Measurements from ENCODE around the gene SNX10. TPM values are rescaled to one million over a fixed set of nuclear protein-coding genes. Genes with fewer than 3 reads are reported as not detected.

Gene SNX10
- total and polyA plus RNA-seq, 2 of the 8 experiments (the other 6 are each of a cell fraction or from before 2014, with no cell fraction given): 4.4 to 9.6 TPM

DNA sequence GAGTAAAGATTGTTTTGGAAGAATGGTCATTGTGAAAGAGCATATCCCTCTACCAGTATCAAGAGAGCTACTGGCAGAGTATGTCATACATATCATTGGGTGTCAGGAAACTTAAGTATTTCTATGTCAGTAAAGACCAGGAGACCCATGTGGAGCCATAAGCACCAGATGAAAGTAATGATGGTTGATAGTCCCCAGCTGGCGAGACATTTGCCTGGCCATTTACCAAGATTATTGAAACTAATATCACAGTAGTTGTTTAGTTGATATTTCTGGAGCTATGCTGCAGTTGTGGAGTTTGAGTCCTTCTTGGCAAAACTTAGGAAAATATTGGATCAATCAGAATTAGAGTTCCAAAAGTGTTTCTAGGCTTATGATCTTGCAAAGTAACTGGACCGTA, 114.8 kb downstream of the SNX10 start (continued):
- TF ChIP-seq, protein P1, sequence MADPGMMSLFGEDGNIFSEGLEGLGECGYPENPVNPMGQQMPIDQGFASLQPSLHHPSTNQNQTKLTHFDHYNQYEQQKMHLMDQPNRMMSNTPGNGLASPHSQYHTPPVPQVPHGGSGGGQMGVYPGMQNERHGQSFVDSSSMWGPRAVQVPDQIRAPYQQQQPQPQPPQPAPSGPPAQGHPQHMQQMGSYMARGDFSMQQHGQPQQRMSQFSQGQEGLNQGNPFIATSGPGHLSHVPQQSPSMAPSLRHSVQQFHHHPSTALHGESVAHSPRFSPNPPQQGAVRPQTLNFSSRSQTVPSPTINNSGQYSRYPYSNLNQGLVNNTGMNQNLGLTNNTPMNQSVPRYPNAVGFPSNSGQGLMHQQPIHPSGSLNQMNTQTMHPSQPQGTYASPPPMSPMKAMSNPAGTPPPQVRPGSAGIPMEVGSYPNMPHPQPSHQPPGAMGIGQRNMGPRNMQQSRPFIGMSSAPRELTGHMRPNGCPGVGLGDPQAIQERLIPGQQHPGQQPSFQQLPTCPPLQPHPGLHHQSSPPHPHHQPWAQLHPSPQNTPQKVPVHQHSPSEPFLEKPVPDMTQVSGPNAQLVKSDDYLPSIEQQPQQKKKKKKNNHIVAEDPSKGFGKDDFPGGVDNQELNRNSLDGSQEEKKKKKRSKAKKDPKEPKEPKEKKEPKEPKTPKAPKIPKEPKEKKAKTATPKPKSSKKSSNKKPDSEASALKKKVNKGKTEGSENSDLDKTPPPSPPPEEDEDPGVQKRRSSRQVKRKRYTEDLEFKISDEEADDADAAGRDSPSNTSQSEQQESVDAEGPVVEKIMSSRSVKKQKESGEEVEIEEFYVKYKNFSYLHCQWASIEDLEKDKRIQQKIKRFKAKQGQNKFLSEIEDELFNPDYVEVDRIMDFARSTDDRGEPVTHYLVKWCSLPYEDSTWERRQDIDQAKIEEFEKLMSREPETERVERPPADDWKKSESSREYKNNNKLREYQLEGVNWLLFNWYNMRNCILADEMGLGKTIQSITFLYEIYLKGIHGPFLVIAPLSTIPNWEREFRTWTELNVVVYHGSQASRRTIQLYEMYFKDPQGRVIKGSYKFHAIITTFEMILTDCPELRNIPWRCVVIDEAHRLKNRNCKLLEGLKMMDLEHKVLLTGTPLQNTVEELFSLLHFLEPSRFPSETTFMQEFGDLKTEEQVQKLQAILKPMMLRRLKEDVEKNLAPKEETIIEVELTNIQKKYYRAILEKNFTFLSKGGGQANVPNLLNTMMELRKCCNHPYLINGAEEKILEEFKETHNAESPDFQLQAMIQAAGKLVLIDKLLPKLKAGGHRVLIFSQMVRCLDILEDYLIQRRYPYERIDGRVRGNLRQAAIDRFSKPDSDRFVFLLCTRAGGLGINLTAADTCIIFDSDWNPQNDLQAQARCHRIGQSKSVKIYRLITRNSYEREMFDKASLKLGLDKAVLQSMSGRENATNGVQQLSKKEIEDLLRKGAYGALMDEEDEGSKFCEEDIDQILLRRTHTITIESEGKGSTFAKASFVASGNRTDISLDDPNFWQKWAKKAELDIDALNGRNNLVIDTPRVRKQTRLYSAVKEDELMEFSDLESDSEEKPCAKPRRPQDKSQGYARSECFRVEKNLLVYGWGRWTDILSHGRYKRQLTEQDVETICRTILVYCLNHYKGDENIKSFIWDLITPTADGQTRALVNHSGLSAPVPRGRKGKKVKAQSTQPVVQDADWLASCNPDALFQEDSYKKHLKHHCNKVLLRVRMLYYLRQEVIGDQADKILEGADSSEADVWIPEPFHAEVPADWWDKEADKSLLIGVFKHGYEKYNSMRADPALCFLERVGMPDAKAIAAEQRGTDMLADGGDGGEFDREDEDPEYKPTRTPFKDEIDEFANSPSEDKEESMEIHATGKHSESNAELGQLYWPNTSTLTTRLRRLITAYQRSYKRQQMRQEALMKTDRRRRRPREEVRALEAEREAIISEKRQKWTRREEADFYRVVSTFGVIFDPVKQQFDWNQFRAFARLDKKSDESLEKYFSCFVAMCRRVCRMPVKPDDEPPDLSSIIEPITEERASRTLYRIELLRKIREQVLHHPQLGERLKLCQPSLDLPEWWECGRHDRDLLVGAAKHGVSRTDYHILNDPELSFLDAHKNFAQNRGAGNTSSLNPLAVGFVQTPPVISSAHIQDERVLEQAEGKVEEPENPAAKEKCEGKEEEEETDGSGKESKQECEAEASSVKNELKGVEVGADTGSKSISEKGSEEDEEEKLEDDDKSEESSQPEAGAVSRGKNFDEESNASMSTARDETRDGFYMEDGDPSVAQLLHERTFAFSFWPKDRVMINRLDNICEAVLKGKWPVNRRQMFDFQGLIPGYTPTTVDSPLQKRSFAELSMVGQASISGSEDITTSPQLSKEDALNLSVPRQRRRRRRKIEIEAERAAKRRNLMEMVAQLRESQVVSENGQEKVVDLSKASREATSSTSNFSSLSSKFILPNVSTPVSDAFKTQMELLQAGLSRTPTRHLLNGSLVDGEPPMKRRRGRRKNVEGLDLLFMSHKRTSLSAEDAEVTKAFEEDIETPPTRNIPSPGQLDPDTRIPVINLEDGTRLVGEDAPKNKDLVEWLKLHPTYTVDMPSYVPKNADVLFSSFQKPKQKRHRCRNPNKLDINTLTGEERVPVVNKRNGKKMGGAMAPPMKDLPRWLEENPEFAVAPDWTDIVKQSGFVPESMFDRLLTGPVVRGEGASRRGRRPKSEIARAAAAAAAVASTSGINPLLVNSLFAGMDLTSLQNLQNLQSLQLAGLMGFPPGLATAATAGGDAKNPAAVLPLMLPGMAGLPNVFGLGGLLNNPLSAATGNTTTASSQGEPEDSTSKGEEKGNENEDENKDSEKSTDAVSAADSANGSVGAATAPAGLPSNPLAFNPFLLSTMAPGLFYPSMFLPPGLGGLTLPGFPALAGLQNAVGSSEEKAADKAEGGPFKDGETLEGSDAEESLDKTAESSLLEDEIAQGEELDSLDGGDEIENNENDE (IDR thresholded peaks at IDR 0.05; ENCODE audit: insufficient replicate concordance, low read length): no peak
- TF ChIP-seq BACH1 (IDR thresholded peaks at IDR 0.05; ENCODE audit: low read length) (no peak), ASH2L (IDR thresholded peaks at IDR 0.05; ENCODE audit: low read length) (no peak), TCF12 (IDR thresholded peaks at IDR 0.05; ENCODE audit: low read depth, low read length) (no peak), KDM1A (IDR thresholded peaks at IDR 0.05; ENCODE audit: borderline replicate concordance, low read length) (no peak), POLR2A (IDR thresholded peaks at IDR 0.05; ENCODE audit: control extremely low read depth in 1 of 2, low read depth in 2 of 2, low read length in 2 of 2) (no peak)

All from H1 (cell line).